SU-DHL-6 (cell line): ENCODE data around the gene KRTAP1-5.

Experiments used
- H2AFZ ChIP-seq: fragments of 200-600 bp; sonication (generic); 2 replicates; pipeline ENCODE4 v1.6.1; 2014; ENCODE audit warnings: low read depth, mild to moderate bottlenecking, moderate library complexity, mixed read lengths, antibody characterized with exemption, low read length; ENCODE audit not compliant: severe bottlenecking
- H3F3A ChIP-seq: fragments of 200-600 bp; shearing (Covaris generic); 2 replicates; pipeline ENCODE4 v1.6.0; 2016; ENCODE audit warnings: antibody characterized with exemption, mild to moderate bottlenecking; ENCODE audit not compliant: insufficient read depth
- H3K27ac ChIP-seq: fragments of 200-600 bp; sonication (generic); 2 replicates; pipeline ENCODE4 v1.5.1; 2016; ENCODE audit warnings: low read depth, mild to moderate bottlenecking, low read length, moderate library complexity, mixed read lengths
- H3K27me3 ChIP-seq: fragments of 200-600 bp; sonication (generic), shearing (Covaris generic); 2 replicates; pipeline ENCODE4 v1.6.0; 2014; ENCODE audit warnings: mild to moderate bottlenecking, low read length
- H3K36me3 ChIP-seq: fragments of 200-600 bp; sonication (generic); 2 replicates; pipeline ENCODE4 v1.6.1; 2014; ENCODE audit warnings: mild to moderate bottlenecking, low read length, mixed read lengths
- H3K4me2 ChIP-seq: fragments of 300-600, 200-600 bp; shearing (Covaris generic), sonication (generic); 2 replicates; pipeline ENCODE4 v1.6.0; 2014; ENCODE audit warnings: low read length, low read depth, mild to moderate bottlenecking; ENCODE audit not compliant: poor library complexity, severe bottlenecking
- H3K4me3 ChIP-seq: fragments of 200-600 bp; sonication (generic); 2 replicates; pipeline ENCODE4 v1.5.1; 2014; ENCODE audit warnings: antibody characterized with exemption, low read length, mild to moderate bottlenecking, mixed read lengths; ENCODE audit not compliant: insufficient read depth, poor library complexity, severe bottlenecking
- H3K79me2 ChIP-seq: fragments of 200-600 bp; sonication (generic); 2 replicates; pipeline ENCODE4 v1.6.1; 2014; ENCODE audit warnings: mild to moderate bottlenecking, low read length, moderate library complexity; ENCODE audit not compliant: insufficient read depth
- H3K9ac ChIP-seq: fragments of 200-600 bp; sonication (generic); 2 replicates; pipeline ENCODE4 v1.7.0; 2014; ENCODE audit warnings: mild to moderate bottlenecking, low read length
- H3K9me2 ChIP-seq: fragments of 200-600 bp; sonication (generic); replicated peaks from 2 replicates; pipeline ENCODE4 v1.6.1; 2014; ENCODE audit warnings: low read length; ENCODE audit not compliant: insufficient read depth
- H3K9me3 ChIP-seq: fragments of 200-600 bp; sonication (generic); 2 replicates; pipeline ENCODE4 v1.6.1; 2014; ENCODE audit warnings: low read length, mixed read lengths; ENCODE audit not compliant: insufficient read depth
- H4K20me1 ChIP-seq: fragments of 200-600 bp; sonication (generic); 2 replicates; pipeline ENCODE4 v1.6.1; 2014; ENCODE audit warnings: low read depth, mild to moderate bottlenecking, antibody characterized with exemption, low read length, moderate library complexity, mixed read lengths
- CTCF ChIP-seq: fragments of 200-600 bp; sonication (generic); IDR thresholded peaks from one replicate; pipeline ENCODE4 v1.5.1; 2017; ENCODE audit warnings: antibody characterized with exemption, mild to moderate bottlenecking, low read length, moderate library complexity; ENCODE audit not compliant: insufficient read depth, poor library complexity, severe bottlenecking
- EZH2phosphoT487 ChIP-seq: fragments of 200-600 bp; sonication (generic), shearing (Covaris generic); conservative IDR thresholded peaks from 2 replicates; pipeline ENCODE4 v1.6.1; 2018; ENCODE audit warnings: mild to moderate bottlenecking, antibody characterized with exemption, low read length, moderate library complexity, mixed read lengths

KRTAP1-5 gene

GRCh38 chr17:40997361-40997760 is 29.6 kb downstream of the KRTAP1-5 start:
- no peaks in the 10 kb centered on the region for H3K36me3 ChIP-seq
- no peak overlapping the region for H3K4me2 ChIP-seq
- H3F3A ChIP-seq, result no peaks in the 10 kb centered on the region
- no peaks in the 10 kb centered on the region for H3K9me3 ChIP-seq
- H3K27me3 ChIP-seq, result no peaks in the 10 kb centered on the region
- no peak overlapping the region for H2AFZ ChIP-seq
- H3K79me2 ChIP-seq, result no peaks in the 10 kb centered on the region
- TF ChIP-seq EZH2phosphoT487, result no peak
- no peak for TF ChIP-seq CTCF
- H3K4me3 ChIP-seq, result no peak overlapping the region
- H3K27ac ChIP-seq, result no peak overlapping the region
- H3K9ac ChIP-seq, result no peak overlapping the region
- H3K9me2 ChIP-seq, result no peaks in the 10 kb centered on the region
- no peaks in the 10 kb centered on the region for H4K20me1 ChIP-seq

- no peaks in the 10 kb centered on the region for H3F3A ChIP-seq
- no peak for TF ChIP-seq CTCF
- TF ChIP-seq EZH2phosphoT487, result no peak
- H3K27me3 ChIP-seq, result no peaks in the 10 kb centered on the region
- no peak overlapping the region for H2AFZ ChIP-seq
- H3K9me3 ChIP-seq, result no peaks in the 10 kb centered on the region
- H3K79me2 ChIP-seq, result no peaks in the 10 kb centered on the region
- H3K9me2 ChIP-seq, result no peaks in the 10 kb centered on the region
- no peak overlapping the region for H3K27ac ChIP-seq
- no peaks in the 10 kb centered on the region for H3K36me3 ChIP-seq
- H3K9ac ChIP-seq, result no peak overlapping the region
- H4K20me1 ChIP-seq, result no peaks in the 10 kb centered on the region
- H3K4me2 ChIP-seq, result no peak overlapping the region
- no peak overlapping the region for H3K4me3 ChIP-seq
Measured at GRCh38 chr17:40996829-40997228, 30.2 kb downstream of the KRTAP1-5 start.

- no peak for TF ChIP-seq EZH2phosphoT487
- no peak for TF ChIP-seq CTCF
- no peak overlapping the region for H3K4me2 ChIP-seq
- no peak overlapping the region for H2AFZ ChIP-seq
- H3K36me3 ChIP-seq, result no peaks in the 10 kb centered on the region
- no peaks in the 10 kb centered on the region for H3K9me2 ChIP-seq
- no peaks in the 10 kb centered on the region for H3K79me2 ChIP-seq
- no peaks in the 10 kb centered on the region for H4K20me1 ChIP-seq
- H3K9ac ChIP-seq, result no peak overlapping the region
- no peak overlapping the region for H3K27ac ChIP-seq
- no peak overlapping the region for H3K4me3 ChIP-seq
- H3F3A ChIP-seq, result no peaks in the 10 kb centered on the region
- H3K27me3 ChIP-seq, result no peaks in the 10 kb centered on the region
- no peaks in the 10 kb centered on the region for H3K9me3 ChIP-seq
Measured at GRCh38 chr17:40995116-40995515, 31.9 kb downstream of the KRTAP1-5 start.

GRCh38 chr17:40993839-40994238 is 33.2 kb downstream of the KRTAP1-5 start, which contains the start of gene KRTAP3-3:
KRTAP3-3 (minus strand) TSS chr17:40994164; CDS start chr17:40994097, 67 bp downstream.
- H3F3A ChIP-seq, result no peaks in the 10 kb centered on the region
- H3K27me3 ChIP-seq, result no peaks in the 10 kb centered on the region
- no peak within 1 kb of the TSS for H3K9ac ChIP-seq
- TF ChIP-seq CTCF, result no peak
- TF ChIP-seq EZH2phosphoT487, result no peak
- no peaks in the 10 kb centered on the region for H3K9me3 ChIP-seq
- no peak within 1 kb of the TSS for H2AFZ ChIP-seq
- no peaks in the 10 kb centered on the region for H4K20me1 ChIP-seq
- H3K27ac ChIP-seq, result no peak within 1 kb of the TSS
- no peaks in the 10 kb centered on the region for H3K36me3 ChIP-seq
- H3K4me3 ChIP-seq, result no peak within 1 kb of the TSS
- no peaks in the 10 kb centered on the region for H3K79me2 ChIP-seq
- no peak within 1 kb of the TSS for H3K4me2 ChIP-seq
- H3K9me2 ChIP-seq, result no peaks in the 10 kb centered on the region
